CD4-positive, alpha-beta T cell treated with Interleukin-12 subunit alpha and Interleukin-12 subunit beta, for 1 hour (primary cell): ENCODE data around the gene UMOD.

Source experiments
- DNase-seq: peaks from one replicate; pipeline ENCODE4 v3.0.0-alpha.2; 2020

Gene UMOD

DNA sequence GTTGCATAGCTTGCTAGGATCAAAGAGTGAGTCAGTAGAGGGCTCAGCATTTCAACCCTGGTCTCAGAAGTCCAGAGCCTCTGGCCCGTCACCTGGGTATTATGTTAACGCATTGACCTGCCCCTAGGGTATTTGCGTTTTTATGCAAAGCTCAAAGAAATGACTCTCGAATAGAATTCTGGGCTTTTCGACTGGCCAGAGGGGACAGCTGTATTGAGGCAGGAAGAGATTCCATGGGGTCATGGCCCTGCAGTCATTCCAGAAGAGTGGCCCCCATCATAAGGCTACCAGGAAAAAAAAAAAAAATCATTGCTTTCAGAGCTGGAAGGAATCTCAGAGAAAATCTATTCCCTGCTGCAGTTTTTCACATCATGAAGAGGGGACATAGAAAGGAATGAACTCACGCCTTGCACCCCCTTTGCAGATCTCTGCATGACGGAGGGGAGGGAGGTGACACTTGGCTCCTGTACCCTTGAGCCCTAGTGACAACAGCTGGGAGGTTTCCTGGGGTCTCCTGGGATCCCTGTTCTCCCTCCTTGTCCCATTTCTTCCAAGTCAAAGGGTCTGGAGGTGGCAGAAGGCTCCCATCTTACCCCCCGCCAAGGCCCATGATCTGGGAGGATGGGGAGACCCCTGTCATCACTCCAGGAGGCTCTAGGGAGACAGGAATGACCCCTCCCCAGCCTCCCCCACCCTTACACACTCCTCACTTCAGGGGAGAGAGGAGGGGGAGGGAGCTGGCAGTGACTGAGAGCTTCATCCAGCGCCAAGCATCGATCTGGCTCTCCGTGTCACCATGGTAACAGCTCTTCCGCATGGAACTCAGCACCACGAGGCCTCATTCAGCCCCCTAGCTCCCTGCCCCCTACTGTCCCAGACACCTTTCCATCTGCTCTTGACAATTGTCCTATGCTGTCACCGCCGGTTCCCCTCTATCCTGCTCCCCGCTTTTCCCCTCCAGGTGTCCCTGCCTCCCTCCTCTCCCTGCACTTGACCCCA lies 61.0 kb downstream of the UMOD start:
- no peak for DNase-seq

DNA sequence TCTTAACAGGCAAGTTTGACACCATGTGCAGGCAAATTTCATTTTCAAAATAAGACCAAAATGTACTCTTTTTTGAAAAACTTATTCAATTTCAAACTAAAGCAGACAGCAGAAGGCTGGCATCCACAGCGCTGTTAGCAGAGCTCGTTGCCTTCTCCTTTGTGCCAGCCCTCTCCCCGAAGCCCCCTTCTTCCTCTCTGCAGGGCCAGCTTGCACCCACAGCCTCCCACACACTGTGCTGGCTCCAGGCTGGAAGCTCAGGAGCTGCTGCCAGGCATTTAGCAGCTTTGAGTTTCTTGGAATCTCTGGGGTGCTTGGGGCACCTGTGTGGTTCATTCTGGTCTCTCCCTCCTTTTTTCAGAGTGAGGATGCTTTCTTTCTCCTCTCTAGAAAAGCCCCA lies 62.9 kb downstream of the UMOD start:
- DNase-seq, result no peak

DNA sequence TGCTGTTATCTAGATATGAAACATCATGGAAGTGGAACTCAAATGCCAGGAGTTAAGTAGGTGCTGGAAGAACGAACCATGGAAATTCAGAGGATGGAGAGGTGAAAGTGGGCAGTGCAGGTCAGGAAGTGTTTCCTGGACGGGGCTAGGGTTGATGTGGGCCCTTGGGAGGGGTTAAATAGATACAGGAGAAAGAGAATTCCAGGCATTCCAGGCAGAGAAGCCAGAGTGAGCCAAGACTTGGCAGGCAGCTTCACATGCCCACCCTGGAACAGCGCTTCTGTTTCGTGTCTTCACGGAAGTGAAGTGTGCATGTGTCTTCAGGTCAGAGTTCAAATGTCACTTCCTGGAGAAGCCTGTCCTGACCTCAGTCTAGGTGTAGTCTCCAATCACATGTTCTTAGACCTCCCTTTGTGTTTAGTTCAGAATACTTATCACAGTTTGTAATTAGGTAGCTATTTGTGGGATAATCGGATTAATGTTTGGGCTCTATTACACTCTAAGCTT lies 66.5 kb downstream of the UMOD start:
- no peak for DNase-seq
